Pancreas (tissue), 10 donors: ENCODE data around the gene GABRG1. TPM values are rescaled to one million over a fixed set of nuclear protein-coding genes. Genes with fewer than 3 reads are reported as not detected.

Experiments
- ATAC-seq, 4 donors: fragments of 200-7000 bp; cut with Tn5 transposase; one replicate each; pipeline versions ENCODE4 v1.8.0 to v1.9.1; 2020; ENCODE audit warnings: mild to moderate bottlenecking in 4 of 4, moderate library complexity in 4 of 4
- DNase-seq, 6 donors: peaks; one replicate each; pipeline ENCODE4 v3.0.0-alpha.2; 2020
- FAIRE-seq: peaks from 2 replicates; lab custom pipeline; 2012; peaks lifted over from hg19 to GRCh38; lab: Jason Lieb, UNC
- H3K27ac ChIP-seq, 4 donors: fragments of 200-600 bp; sonication (generic); 1 replicate in 3 of 4; 2 replicates in 1 of 4; pipeline versions ENCODE4 v1.5.0 to v1.8.0; 2020
- H3K27me3 ChIP-seq, 4 donors: fragments of 200-600 bp; one replicate each; pipeline ENCODE4 v1.8.0; 2021
- H3K36me3 ChIP-seq, 3 donors: fragments of 200-600 bp; sonication (generic) in 1 of 3; one replicate each; pipeline versions ENCODE4 v1.5.0 to v1.8.0; 2020 to 2021
- H3K4me1 ChIP-seq, 3 donors: fragments of 200-600 bp; one replicate each; pipeline ENCODE4 v1.8.0; 2021
- H3K4me3 ChIP-seq, 4 donors: fragments of 200-600 bp; sonication (generic) in 2 of 4; one replicate each; pipeline versions ENCODE4 v1.5.0 to v1.8.0; 2020 to 2021
- H3K9me3 ChIP-seq, 4 donors: fragments of 200-600 bp; one replicate each; pipeline ENCODE4 v1.8.0; 2021
- whole genome bisulfite sequencing, 2 donors: extraction: QIAGEN DNeasy Blood & Tissue Kit; methylation state at CpG; one replicate each; pipeline ENCODE4 v1.1.7; 2013; 5-methylcytosine and 5-hydroxymethylcytosine counted together
- intact Hi-C, 3 donors: fragments of 100-400 bp; cut with DNase I; formaldehyde crosslinking; loops; one replicate each; pipeline versions ENCODE4 v1.11.1 to v1.14.2; 2022
- polyA plus RNA-seq, 2 donors: library from polyadenylated mRNA; stranded (reverse); fragments of 200-250 nt; gene quantifications; one replicate each; pipeline ENCODE4 v1.2.3, GENCODE V29; 2013
- total RNA-seq, 6 donors: library from RNA; stranded (reverse); fragmentation: NEBNext Ultra II Directional in 4 of 6; extraction: Animal tissue kit (Norgen Biotek cat#: 25700) in 4 of 6; gene quantifications; one replicate each; pipeline versions ENCODE4 v1.2.1 to v1.2.4, GENCODE V29; 2021 to 2023
- TF ChIP-seq, protein P1 (sequence below), 4 donors: fragments of 200-600 bp; sonication (generic) in 3 of 4; IDR thresholded peaks; one replicate each; pipeline versions ENCODE4 v1.5.0 to v1.8.0; 2021; ENCODE audit warnings: antibody characterized with exemption in 4 of 4
- donor health status: healthy with polysubstance abuse.
- donor health status: DM: no; HTN: no; CAD: no; lungs with moderate emphysema.
- donor health status: DM: no; HTN: no; CAD: no.
- donor health status: control.
- donor health status: control.
- donor health status: Bipolar disorder and iron deficiency.
- donor health status: DM: yes; HTN: yes; CAD: no.
- donor health status: DM: no; HTN: no; CAD: no.
- donor health status: DM: no; HTN: no; CAD: no.
- donor health status: DM: yes; HTN: yes; CAD: no.

Gene GABRG1
- total and polyA plus RNA-seq, 8 donors, result under 0.01 to 0.03 TPM; not detected in 6

DNA sequence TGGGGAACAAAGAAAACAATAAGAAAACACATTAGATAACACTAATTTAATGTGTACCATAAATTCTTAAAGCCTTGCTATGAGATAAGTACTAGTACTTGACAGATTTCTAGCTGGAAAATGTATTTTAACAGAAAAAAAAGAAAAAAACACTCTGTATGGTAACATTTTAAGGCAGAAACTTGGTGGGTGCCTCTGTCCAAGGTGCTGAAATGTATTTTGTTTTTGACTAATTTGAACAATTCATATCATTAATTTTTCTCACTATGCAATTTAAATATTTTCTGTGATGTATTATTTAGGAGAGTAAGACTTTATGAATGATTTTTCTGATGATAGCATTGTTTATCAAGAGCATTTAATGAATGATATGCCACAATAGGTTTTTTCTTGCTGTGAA is 107.5 kb downstream of the GABRG1 start:
- TF ChIP-seq, protein P1, sequence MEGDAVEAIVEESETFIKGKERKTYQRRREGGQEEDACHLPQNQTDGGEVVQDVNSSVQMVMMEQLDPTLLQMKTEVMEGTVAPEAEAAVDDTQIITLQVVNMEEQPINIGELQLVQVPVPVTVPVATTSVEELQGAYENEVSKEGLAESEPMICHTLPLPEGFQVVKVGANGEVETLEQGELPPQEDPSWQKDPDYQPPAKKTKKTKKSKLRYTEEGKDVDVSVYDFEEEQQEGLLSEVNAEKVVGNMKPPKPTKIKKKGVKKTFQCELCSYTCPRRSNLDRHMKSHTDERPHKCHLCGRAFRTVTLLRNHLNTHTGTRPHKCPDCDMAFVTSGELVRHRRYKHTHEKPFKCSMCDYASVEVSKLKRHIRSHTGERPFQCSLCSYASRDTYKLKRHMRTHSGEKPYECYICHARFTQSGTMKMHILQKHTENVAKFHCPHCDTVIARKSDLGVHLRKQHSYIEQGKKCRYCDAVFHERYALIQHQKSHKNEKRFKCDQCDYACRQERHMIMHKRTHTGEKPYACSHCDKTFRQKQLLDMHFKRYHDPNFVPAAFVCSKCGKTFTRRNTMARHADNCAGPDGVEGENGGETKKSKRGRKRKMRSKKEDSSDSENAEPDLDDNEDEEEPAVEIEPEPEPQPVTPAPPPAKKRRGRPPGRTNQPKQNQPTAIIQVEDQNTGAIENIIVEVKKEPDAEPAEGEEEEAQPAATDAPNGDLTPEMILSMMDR (IDR thresholded peaks at IDR 0.05), result no peak
- H3K4me1 ChIP-seq, result no peaks in the 10 kb centered on the region
- H3K27ac ChIP-seq, result no peak overlapping the region
- ATAC-seq, result no peak
- H3K36me3 ChIP-seq, result no peaks in the 10 kb centered on the region
- H3K4me3 ChIP-seq, result no peak overlapping the region
- H3K27me3 ChIP-seq, result no peaks in the 10 kb centered on the region
- no peak for FAIRE-seq
- no peaks in the 10 kb centered on the region for H3K9me3 ChIP-seq
- intact Hi-C loops, result no loop called here
- no peak for DNase-seq

DNA sequence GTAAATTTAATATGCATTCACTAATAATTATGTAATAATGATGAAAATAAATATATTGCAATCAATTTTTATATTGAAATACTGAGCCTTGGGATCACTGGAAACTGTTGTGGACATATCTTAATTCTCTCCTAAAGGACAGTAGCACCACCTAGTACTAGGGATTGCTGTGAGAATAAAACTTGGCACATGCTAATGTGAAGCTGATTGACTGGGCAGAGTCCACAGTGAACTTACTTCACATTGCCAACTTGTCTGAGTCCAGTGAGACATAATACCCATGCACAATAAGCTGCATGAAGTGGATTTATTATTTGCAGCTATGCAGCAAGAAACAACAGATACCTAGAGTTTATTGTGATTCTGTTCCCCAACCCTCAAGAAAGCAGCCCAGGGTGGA is 131.1 kb downstream of the GABRG1 start:
- H3K36me3 ChIP-seq, result no peaks in the 10 kb centered on the region
- H3K27me3 ChIP-seq, result no peaks in the 10 kb centered on the region
- H3K4me1 ChIP-seq, result no peaks in the 10 kb centered on the region
- DNase-seq, result no peak
- FAIRE-seq, result no peak
- H3K27ac ChIP-seq, result no peak overlapping the region
- no peaks in the 10 kb centered on the region for H3K9me3 ChIP-seq
- no peak for ATAC-seq
- TF ChIP-seq, protein P1 (IDR thresholded peaks at IDR 0.05), result no peak
- intact Hi-C loops, result no loop called here
- no peak overlapping the region for H3K4me3 ChIP-seq

DNA sequence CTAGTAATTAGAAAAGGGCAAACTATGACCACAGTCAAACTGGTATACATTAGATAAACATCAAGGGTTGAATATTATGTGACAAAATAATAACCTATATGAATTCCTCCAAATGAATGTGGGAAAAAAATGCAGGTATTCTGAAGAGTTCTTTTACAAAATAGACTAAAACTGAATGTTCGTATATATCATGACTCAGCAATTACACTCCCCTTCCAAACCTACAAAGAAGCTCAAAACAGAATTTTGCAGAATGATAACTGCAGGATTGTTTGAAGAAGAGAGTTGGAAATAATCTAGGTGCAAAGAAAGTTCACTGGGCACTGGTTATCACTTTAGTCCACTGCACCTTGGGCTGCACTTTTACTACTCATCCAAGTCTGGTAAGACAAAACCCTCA is 134.1 kb downstream of the GABRG1 start:
- FAIRE-seq, result no peak
- Histone ChIP-seq H3K27me3 (peaks cover 0 to 4% (median 0%) of the 10 kb centered on the region in 4 donors), H3K4me1 (no peaks in the 10 kb centered on the region), H3K36me3 (no peaks in the 10 kb centered on the region), H3K4me3 (no peak overlapping the region), H3K27ac (no peak overlapping the region), H3K9me3 (no peaks in the 10 kb centered on the region)
- no peak for DNase-seq
- TF ChIP-seq, protein P1 (IDR thresholded peaks at IDR 0.05), result no peak
- ATAC-seq, result no peak
- 44 to 52% methylated on average over 1 of the region's 1 CpG for WGBS, 2 donors
- intact Hi-C loops, result no loop called here

DNA sequence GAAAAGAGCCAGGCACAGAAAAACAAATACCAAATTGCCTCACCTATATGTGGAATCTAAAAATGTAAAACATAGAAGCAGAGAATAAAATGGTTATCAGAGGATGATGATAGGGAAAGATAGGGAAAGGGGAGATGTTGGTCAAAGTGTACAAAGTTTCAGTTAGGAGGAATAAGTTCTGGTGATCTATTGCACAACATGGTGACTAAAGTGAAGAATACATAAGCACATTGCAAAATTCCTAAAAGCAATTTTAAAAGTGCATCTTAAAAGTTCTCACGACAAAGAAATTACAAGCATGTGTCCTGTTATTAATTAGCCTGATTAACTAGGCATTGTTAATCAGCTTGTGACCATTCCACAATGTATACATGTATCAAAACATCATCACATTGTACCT is 136.0 kb downstream of the GABRG1 start:
- Histone ChIP-seq H3K4me3 (no peak overlapping the region), H3K9me3 (no peaks in the 10 kb centered on the region), H3K36me3 (no peaks in the 10 kb centered on the region), H3K27ac (no peak overlapping the region), H3K4me1 (no peaks in the 10 kb centered on the region), H3K27me3 (peaks cover 0 to 4% (median 0%) of the 10 kb centered on the region in 4 donors)
- DNase-seq (no peak), ATAC-seq (no peak), FAIRE-seq (no peak)
- WGBS, 2 donors, result 61 to 87% methylated on average over 1 of the region's 1 CpG
- intact Hi-C loops, result no loop called here
- TF ChIP-seq, protein P1 (IDR thresholded peaks at IDR 0.05), result no peak
